ENCODE measurements around the gene METRN. TPM values are rescaled to one million over a fixed set of nuclear protein-coding genes. Genes with fewer than 3 reads are reported as not detected.

METRN gene
- total RNA-seq, 4 donors from 2014 or later: 4.9 to 47.2 (median 35.2) TPM

- no peak for TF ChIP-seq POLR2A (IDR thresholded peaks at IDR 0.05)
- no peak for TF ChIP-seq CTCF (IDR thresholded peaks at IDR 0.05)
- TF ChIP-seq EP300 (IDR thresholded peaks at IDR 0.05; ENCODE audit: low read depth): no peak
- TF ChIP-seq POLR2AphosphoS5 (IDR thresholded peaks at IDR 0.05): no peak
- Histone ChIP-seq H3K27ac (peak overlapping the region; percentile 90 to 94 (median 93)), H3K4me1 (peaks cover 26 to 47% (median 43%) of the 10 kb centered on the region in 4 donors), H3K4me3 (peak overlapping the region in 3 of 4 donors; percentile 64 to 83 (median 72)), H3K9me3 (no peaks in the 10 kb centered on the region), H3K36me3 (no peaks in the 10 kb centered on the region), H3K27me3 (peaks cover 30% of the 10 kb centered on the region)
- in situ Hi-C loops (cut with MboI; ENCODE audit: low pct_ligation_motif_present in 1 of 4, low pct_unique_long_range_greater_than_20kb in 1 of 4, low sequenced_read_pairs in 3 of 4): no loop called here
- 87% methylated on average over 39 of the region's 51 CpGs; no CpG with 5 or more reads in 1 of the 2 donors for WGBS, 2 donors (ENCODE audit: low coverage in 1 of 2)
- intact Hi-C loops (cut with DNase I; ENCODE audit: low total_unique reads): no loop called here
- no peak for DNase-seq
Measured at GRCh38 chr16:721765-722540, 7.0 kb downstream of the METRN start.

GRCh38 chr16:722835-723633 is 8.1 kb downstream of the METRN start:
- peaks cover 35 to 57% (median 52%) of the 10 kb centered on the region in 4 donors for H3K4me1 ChIP-seq

GRCh38 chr16:723695-724094 is 8.8 kb downstream of the METRN start:
- Histone ChIP-seq H3K27ac (no peak overlapping the region), H3K36me3 (no peaks in the 10 kb centered on the region), H3K9me3 (no peaks in the 10 kb centered on the region), H3K4me3 (no peak overlapping the region), H3K27me3 (peaks cover 45% of the 10 kb centered on the region), H3K4me1 (peaks cover 38 to 57% (median 52%) of the 10 kb centered on the region in 4 donors)
- TF ChIP-seq CTCF (IDR thresholded peaks at IDR 0.05) (no peak), EP300 (IDR thresholded peaks at IDR 0.05; ENCODE audit: low read depth) (no peak), POLR2AphosphoS5 (IDR thresholded peaks at IDR 0.05) (no peak), POLR2A (IDR thresholded peaks at IDR 0.05) (no peak)
- 77 to 100% methylated on average over 1 to 5 of the region's 9 CpGs for WGBS, 2 donors (ENCODE audit: low coverage in 1 of 2)
- DNase-seq: no peak
- intact Hi-C loops (cut with DNase I; ENCODE audit: low total_unique reads): no loop called here
- in situ Hi-C loops (cut with MboI; ENCODE audit: low pct_ligation_motif_present in 1 of 4, low pct_unique_long_range_greater_than_20kb in 1 of 4, low sequenced_read_pairs in 3 of 4): no loop called here

More at GRCh38 chr16:722835-723633, 8.1 kb downstream of the METRN start:
- TF ChIP-seq POLR2AphosphoS5 (IDR thresholded peaks at IDR 0.05) (no peak), POLR2A (IDR thresholded peaks at IDR 0.05) (no peak), CTCF (IDR thresholded peaks at IDR 0.05) (no peak), EP300 (IDR thresholded peaks at IDR 0.05; ENCODE audit: low read depth) (no peak)
- Histone ChIP-seq H3K27ac (no peak overlapping the region), H3K4me3 (no peak overlapping the region), H3K9me3 (no peaks in the 10 kb centered on the region), H3K36me3 (no peaks in the 10 kb centered on the region), H3K27me3 (peaks cover 38% of the 10 kb centered on the region)
- intact Hi-C loops (cut with DNase I; ENCODE audit: low total_unique reads): no loop called here
- in situ Hi-C loops (cut with MboI; ENCODE audit: low pct_ligation_motif_present in 1 of 4, low pct_unique_long_range_greater_than_20kb in 1 of 4, low sequenced_read_pairs in 3 of 4): no loop called here
- WGBS, 2 donors (ENCODE audit: low coverage in 1 of 2): 88% methylated on average over 24 of the region's 24 CpGs; no CpG with 5 or more reads in 1 of the 2 donors
- no peak for DNase-seq

Measured in transverse colon (tissue), 4 donors.